B cell (primary cell): ENCODE measurements around the gene CAMK4. TPM values are rescaled to one million over a fixed set of nuclear protein-coding genes. Genes with fewer than 3 reads are reported as not detected.

ENCODE experiments used
- ATAC-seq: fragments of 200-7000 bp; cut with Tn5 transposase; one replicate; pipeline ENCODE4 v1.10.0; 2021; ENCODE audit warnings: low read depth, mild to moderate bottlenecking, moderate number of reproducible peaks, moderate library complexity
- CTCF ChIA-PET: fragments of 350-600 bp; sonication (Branson Sonifier 250); formaldehyde crosslinking; loops from one replicate; lab custom pipeline; 2021; ENCODE audit warnings: antibody characterized with exemption, inconsistent platforms; lab: Charles Lee
- POLR2A ChIA-PET: fragments of 350-600 bp; sonication (Branson Sonifier 250); formaldehyde crosslinking; loops from one replicate; lab custom pipeline; 2021; ENCODE audit warnings: antibody characterized with exemption; lab: Charles Lee
- DNase-seq: peaks from one replicate; pipeline ENCODE4 v3.0.0; 2013
- H2AFZ ChIP-seq: 2 replicates; pipeline ENCODE4 v1.6.1; 2012; ENCODE audit warnings: mild to moderate bottlenecking, low read depth, low read length; ENCODE audit not compliant: insufficient read depth, poor library complexity, severe bottlenecking
- H3K27ac ChIP-seq, 2 donors: 1 replicate in 1 of 2; 2 replicates in 1 of 2; pipeline ENCODE4 v1.5.1; 2012 to 2013; ENCODE audit warnings: low read length in 2 of 2, mild to moderate bottlenecking in 2 of 2, moderate library complexity in 1 of 2
- H3K27me3 ChIP-seq, 4 experiments: fragments of 200-600 bp in 1 of 4; sonication (generic) in 1 of 4; replicated peaks in 1 of 4; 1 replicate in 2 of 4; 2 replicates in 2 of 4; pipeline versions ENCODE4 v1.6.1 to v1.7.0; 2013 to 2016; ENCODE audit warnings: low read length in 3 of 4, mild to moderate bottlenecking in 2 of 4, mixed read lengths in 1 of 4, moderate library complexity in 1 of 4; ENCODE audit not compliant: insufficient read depth in 4 of 4, control insufficient read depth in 3 of 4; ENCODE audit errors: control extremely low read depth in 1 of 4
- H3K36me3 ChIP-seq, 2 experiments: replicated peaks in 1 of 2; 1 replicate in 1 of 2; 2 replicates in 1 of 2; pipeline versions ENCODE4 v1.6.1 to v1.7.1; 2013; ENCODE audit warnings: low read length in 1 of 2; ENCODE audit not compliant: insufficient read depth in 2 of 2, control insufficient read depth in 1 of 2; ENCODE audit errors: control extremely low read depth in 1 of 2, extremely low read depth in 1 of 2
- H3K4me1 ChIP-seq, 2 donors: fragments of 200-600 bp in 1 of 2; sonication (generic) in 1 of 2; 1 replicate in 1 of 2; 2 replicates in 1 of 2; pipeline versions ENCODE4 v1.5.1 to v1.6.1; 2013 to 2017; ENCODE audit warnings: low read length in 2 of 2; ENCODE audit not compliant: control insufficient read depth in 2 of 2, insufficient read depth in 2 of 2
- H3K4me2 ChIP-seq: replicated peaks from 2 replicates; pipeline ENCODE3; 2012; ENCODE audit warnings: mild to moderate bottlenecking, low read depth, low read length; ENCODE audit not compliant: poor library complexity, severe bottlenecking
- H3K4me3 ChIP-seq, 5 experiments: fragments of 200-600 bp in 1 of 5; sonication (generic) in 1 of 5; 1 replicate in 3 of 5; 2 replicates in 2 of 5; pipeline versions ENCODE4 v1.5.1 to v1.7.0; 2011 to 2016; ENCODE audit warnings: low read length in 4 of 5, mild to moderate bottlenecking in 4 of 5, low read depth in 2 of 5, control low read depth in 1 of 5, moderate library complexity in 1 of 5; ENCODE audit not compliant: insufficient read depth in 1 of 5; ENCODE audit errors: control extremely low read depth in 1 of 5, extremely low read depth in 1 of 5
- H3K79me2 ChIP-seq: fragments of 200-600 bp; sonication (generic); one replicate; pipeline ENCODE4 v1.6.0; 2016; ENCODE audit warnings: low read length; ENCODE audit not compliant: control insufficient read depth, insufficient read depth
- H3K9ac ChIP-seq: fragments of 200-600 bp; sonication (generic); 2 replicates; pipeline ENCODE4 v1.6.1; 2017; ENCODE audit warnings: mild to moderate bottlenecking, low read length, moderate library complexity
- H3K9me3 ChIP-seq, 3 donors: one replicate each; pipeline versions ENCODE4 v1.6.1 to v1.7.1; 2013; ENCODE audit warnings: low read length in 2 of 3; ENCODE audit not compliant: control insufficient read depth in 2 of 3, insufficient read depth in 1 of 3; ENCODE audit errors: control extremely low read depth in 1 of 3
- H4K20me1 ChIP-seq: 2 replicates; pipeline ENCODE4 v1.6.0; 2012; ENCODE audit warnings: mild to moderate bottlenecking, low read length; ENCODE audit not compliant: insufficient read depth, control insufficient read depth, poor library complexity, severe bottlenecking
- H3K27ac Mint-ChIP-seq: one replicate; pipeline ENCODE4 v1.8.0; 2021; ENCODE audit warnings: mixed read lengths
- H3K27me3 Mint-ChIP-seq: one replicate; pipeline ENCODE4 v1.8.0; 2021; ENCODE audit warnings: mixed read lengths
- H3K4me1 Mint-ChIP-seq: one replicate; pipeline ENCODE4 v1.8.0; 2021; ENCODE audit warnings: mixed read lengths
- H3K4me3 Mint-ChIP-seq: one replicate; pipeline ENCODE4 v1.8.0; 2021; ENCODE audit warnings: mixed read lengths
- H3K9me3 Mint-ChIP-seq: one replicate; pipeline ENCODE4 v1.8.0; 2022; ENCODE audit warnings: mixed read lengths; ENCODE audit not compliant: insufficient read depth
- CTCF ChIP-seq: fragments of 200-600 bp; IDR thresholded peaks from one replicate; pipeline ENCODE4 v1.8.0; 2022; ENCODE audit warnings: antibody characterized with exemption, mild to moderate bottlenecking
- EZH2 ChIP-seq: IDR thresholded peaks from 2 replicates; pipeline ENCODE4 v1.6.1; 2012; ENCODE audit warnings: borderline replicate concordance, low read depth, mild to moderate bottlenecking, moderate library complexity, low read length; ENCODE audit not compliant: insufficient read depth, poor library complexity, severe bottlenecking
- WGBS: methylation state at CpG from one replicate; pipeline ENCODE4 v1.1.5; 2013; ENCODE audit warnings: missing lambda C conversion rate; ENCODE audit not compliant: insufficient coverage; 5-methylcytosine and 5-hydroxymethylcytosine counted together
- intact Hi-C: fragments of 100-400 bp; cut with micrococcal nuclease; formaldehyde crosslinking; loops from one replicate; pipeline ENCODE4 v1.10.0; 2022
- polyA plus RNA-seq: library from polyadenylated mRNA; depleted of rRNA; stranded (reverse); fragments of >200 nt; gene quantifications from 2 replicates; pipeline ENCODE4 v1.2.3, GENCODE V29; 2012
- total RNA-seq, 2 donors: library from RNA; stranded (reverse); fragments of 120-200 nt in 1 of 2; gene quantifications; 1 replicate in 1 of 2; 2 replicates in 1 of 2; pipeline versions ENCODE4 v1.2.3 to v1.2.4, GENCODE V29; 2013 to 2022

The CAMK4 gene
- total and polyA plus RNA-seq, 2 donors (not counting 1 experiment from before 2014, with no cell fraction given): 0.78 to 4.8 TPM

- CTCF ChIA-PET: no interaction called here
Measured at GRCh38 chr5:111308951-111309350, 84.8 kb downstream of the CAMK4 start.

DNA sequence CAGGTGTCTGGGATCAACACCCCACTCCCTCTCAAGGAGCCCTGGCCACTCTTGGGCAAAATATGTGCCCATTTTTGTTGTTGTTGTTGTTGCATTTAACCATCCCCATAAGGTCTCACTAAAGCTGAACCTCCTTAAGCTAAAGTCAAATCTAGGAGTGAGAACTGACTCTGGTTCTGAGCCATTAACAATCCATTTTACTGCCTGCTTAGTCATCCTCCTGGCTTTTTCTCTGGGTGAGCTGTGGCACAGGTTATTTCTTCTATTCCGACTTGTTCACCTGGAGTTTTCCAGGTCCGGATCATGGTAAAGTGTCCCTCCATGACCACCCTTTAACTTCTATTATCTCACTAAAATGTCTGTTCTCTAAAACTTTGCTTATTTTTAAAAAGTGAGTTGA lies 85.2 kb downstream of the CAMK4 start:
- Mint-ChIP-seq H3K4me3 (no peak overlapping the region), H3K9me3 (no peaks in the 10 kb centered on the region), H3K27ac (no peak overlapping the region), H3K27me3 (no peaks in the 10 kb centered on the region), H3K4me1 (no peaks in the 10 kb centered on the region)
- POLR2A ChIA-PET: no interaction called here
- ATAC-seq (no peak), DNase-seq (no peak)
- H4K20me1 ChIP-seq: no peaks in the 10 kb centered on the region
- H3K27me3 ChIP-seq: no peaks in the 10 kb centered on the region
- WGBS: 80% methylated on average over 1 of the region's 2 CpGs
- H3K4me2 ChIP-seq: no peak overlapping the region
- intact Hi-C loops: no loop called here
- no peak for TF ChIP-seq CTCF
- TF ChIP-seq EZH2: no peak
- no peak overlapping the region for H2AFZ ChIP-seq
- no peak overlapping the region for H3K4me3 ChIP-seq
- no peaks in the 10 kb centered on the region for H3K36me3 ChIP-seq
- no peak overlapping the region for H3K9ac ChIP-seq
- no peaks in the 10 kb centered on the region for H3K9me3 ChIP-seq
- CTCF ChIA-PET: no interaction called here
- no peak overlapping the region for H3K27ac ChIP-seq
- no peaks in the 10 kb centered on the region for H3K79me2 ChIP-seq
- H3K4me1 ChIP-seq: no peaks in the 10 kb centered on the region

More at GRCh38 chr5:111308951-111309350, 84.8 kb downstream of the CAMK4 start:
- no peaks in the 10 kb centered on the region for H3K9me3 ChIP-seq
- H4K20me1 ChIP-seq: no peaks in the 10 kb centered on the region
- no peaks in the 10 kb centered on the region for H3K79me2 ChIP-seq
- no peak overlapping the region for H2AFZ ChIP-seq
- no peak overlapping the region for H3K9ac ChIP-seq
- no peak overlapping the region for H3K4me3 ChIP-seq
- no peaks in the 10 kb centered on the region for H3K36me3 ChIP-seq
- no peak overlapping the region for H3K27ac Mint-ChIP-seq
- H3K4me2 ChIP-seq: no peak overlapping the region
- ATAC-seq (no peak), DNase-seq (no peak)
- TF ChIP-seq CTCF: no peak
- no peak for TF ChIP-seq EZH2
- POLR2A ChIA-PET: no interaction called here
- intact Hi-C loops: no loop called here
- H3K4me1 ChIP-seq: no peaks in the 10 kb centered on the region
- H3K4me1 Mint-ChIP-seq: no peaks in the 10 kb centered on the region
- H3K27me3 Mint-ChIP-seq: no peaks in the 10 kb centered on the region
- H3K27me3 ChIP-seq: no peaks in the 10 kb centered on the region
- H3K27ac ChIP-seq: no peak overlapping the region
- H3K4me3 Mint-ChIP-seq: no peak overlapping the region
- no peaks in the 10 kb centered on the region for H3K9me3 Mint-ChIP-seq
- WGBS: 100% methylated on average over 2 of the region's 4 CpGs
